Measurements from ENCODE around the gene ABHD14A.

- no peak for TF ChIP-seq RCOR1 (IDR thresholded peaks at IDR 0.05; ENCODE audit: insufficient replicate concordance, low read length)
- TF ChIP-seq CTCF (conservative IDR thresholded peaks at IDR 0.05; ENCODE audit: low read depth, low read length) = no peak
- TF ChIP-seq POLR2A (IDR thresholded peaks at IDR 0.05; ENCODE audit: low read depth, low read length) = no peak
Observed at GRCh38 chr3:51963951-51964451, 10.9 kb upstream of the ABHD14A start.
